ENCODE data around the gene SIX6. TPM values are rescaled to one million over a fixed set of nuclear protein-coding genes. Genes with fewer than 3 reads are reported as not detected.

The SIX6 gene
- total RNA-seq, 1 donor from 2014 or later, result not detected

GRCh38 chr14:60509438-60510253, 700 bp downstream of the SIX6 start:
- H3K27me3 ChIP-seq (ENCODE audit: insufficient read depth, low read length), result peaks cover 94% of the 10 kb centered on the region
- no peak overlapping the region for H3K4me3 ChIP-seq (ENCODE audit: insufficient read depth, low read depth, low read length)
- no peaks in the 10 kb centered on the region for H3K4me1 ChIP-seq (ENCODE audit: insufficient read depth, low read length)
- H3K27ac ChIP-seq (ENCODE audit: low read depth, low read length), result no peak overlapping the region
- no peak overlapping the region for H2AFZ ChIP-seq (ENCODE audit: low read depth, low read length)
- Mint-ChIP-seq H3K4me1 (ENCODE audit: low read depth, unreplicated experiment) (peaks cover 2% of the 10 kb centered on the region), H3K27me3 (ENCODE audit: low read depth, unreplicated experiment) (peaks cover 82% of the 10 kb centered on the region), H3K4me3 (ENCODE audit: unreplicated experiment) (peak overlapping the region; percentile 27), H3K36me3 (ENCODE audit: low read depth, unreplicated experiment) (no peaks in the 10 kb centered on the region), H3K9me3 (ENCODE audit: unreplicated experiment) (no peaks in the 10 kb centered on the region), H3K27ac (ENCODE audit: unreplicated experiment) (no peak overlapping the region)
- no peaks in the 10 kb centered on the region for H3K36me3 ChIP-seq (ENCODE audit: insufficient read depth, low read length)
- H3K9ac ChIP-seq (ENCODE audit: low read length), result no peak overlapping the region
- no peaks in the 10 kb centered on the region for H4K20me1 ChIP-seq (ENCODE audit: insufficient read depth, low read length)
- FAIRE-seq (no peak), DNase-seq (ENCODE audit: low read depth) (no peak)
- H3K79me2 ChIP-seq (ENCODE audit: insufficient read depth, low read length), result no peaks in the 10 kb centered on the region
- no peaks in the 10 kb centered on the region for H3K9me3 ChIP-seq (ENCODE audit: insufficient read depth, low read depth, low read length)
- TF ChIP-seq CTCF (IDR thresholded peaks at IDR 0.05; ENCODE audit: insufficient read depth, low read depth, low read length), result no peak
- TF ChIP-seq EZH2 (IDR thresholded peaks at IDR 0.05; ENCODE audit: insufficient read depth, low read length), result peak; percentile 88
- H3K4me2 ChIP-seq (ENCODE audit: low read length), result peak overlapping the region; percentile 47

- TF ChIP-seq CTCF (IDR thresholded peaks at IDR 0.05; ENCODE audit: insufficient read depth, low read depth, low read length), result no peak
- FAIRE-seq (no peak), DNase-seq (ENCODE audit: low read depth) (no peak)
- no peak overlapping the region for H2AFZ ChIP-seq (ENCODE audit: low read depth, low read length)
- Mint-ChIP-seq H3K27me3 (ENCODE audit: low read depth, unreplicated experiment) (peaks cover 82% of the 10 kb centered on the region), H3K36me3 (ENCODE audit: low read depth, unreplicated experiment) (no peaks in the 10 kb centered on the region), H3K27ac (ENCODE audit: unreplicated experiment) (no peak overlapping the region), H3K4me3 (ENCODE audit: unreplicated experiment) (no peak overlapping the region), H3K9me3 (ENCODE audit: unreplicated experiment) (no peaks in the 10 kb centered on the region), H3K4me1 (ENCODE audit: low read depth, unreplicated experiment) (peaks cover 2% of the 10 kb centered on the region)
- peaks cover 95% of the 10 kb centered on the region for H3K27me3 ChIP-seq (ENCODE audit: insufficient read depth, low read length)
- H3K36me3 ChIP-seq (ENCODE audit: insufficient read depth, low read length), result no peaks in the 10 kb centered on the region
- no peaks in the 10 kb centered on the region for H3K79me2 ChIP-seq (ENCODE audit: insufficient read depth, low read length)
- H3K9me3 ChIP-seq (ENCODE audit: insufficient read depth, low read depth, low read length), result no peaks in the 10 kb centered on the region
- H3K4me1 ChIP-seq (ENCODE audit: insufficient read depth, low read length), result no peaks in the 10 kb centered on the region
- H3K4me2 ChIP-seq (ENCODE audit: low read length), result no peak overlapping the region
- H3K27ac ChIP-seq (ENCODE audit: low read depth, low read length), result no peak overlapping the region
- H3K9ac ChIP-seq (ENCODE audit: low read length), result no peak overlapping the region
- H4K20me1 ChIP-seq (ENCODE audit: insufficient read depth, low read length), result no peaks in the 10 kb centered on the region
- no peak overlapping the region for H3K4me3 ChIP-seq (ENCODE audit: insufficient read depth, low read depth, low read length)
Measured at GRCh38 chr14:60510254-60510950, 1.5 kb downstream of the SIX6 start.

Data from astrocyte (in vitro differentiated cells and primary cell).